Measurements from ENCODE around the gene PITPNM3.
A peak's percentile ranks its signal among the peaks of the same experiment; 100 is the strongest.

The PITPNM3 gene

GRCh38 chr17:6435968-6436367 is 120.4 kb downstream of the PITPNM3 start:
- peak; percentile 54 for DNase-seq

- DNase-seq = no peak
These were observed 121.3 kb downstream of the PITPNM3 start, which contains the start of gene AIPL1 for GRCh38 chr17:6435051-6435450. Gene AIPL1, minus strand, starts transcription at chr17:6435121. Its CDS starts 17 bp downstream, at chr17:6435104.

- no peak for DNase-seq
These were observed 125.6 kb downstream of the PITPNM3 start for GRCh38 chr17:6430769-6431168.

GRCh38 chr17:6429266-6429665 is 127.1 kb downstream of the PITPNM3 start:
- no peak for DNase-seq

GRCh38 chr17:6428207-6428965 is 128.0 kb downstream of the PITPNM3 start:
- no peak for DNase-seq

- no peak for DNase-seq
These were observed 129.0 kb downstream of the PITPNM3 start for GRCh38 chr17:6427279-6427781.

- DNase-seq = no peak
These were observed 129.8 kb downstream of the PITPNM3 start for GRCh38 chr17:6426356-6427101.

GRCh38 chr17:6425407-6425806 is 130.9 kb downstream of the PITPNM3 start:
- no peak for DNase-seq

GRCh38 chr17:6423931-6424330 is 132.4 kb downstream of the PITPNM3 start:
- DNase-seq = no peak

GRCh38 chr17:6422654-6423241 is 133.6 kb downstream of the PITPNM3 start:
- no peak for DNase-seq

- DNase-seq = peak; percentile 49
These were observed 134.4 kb downstream of the PITPNM3 start for GRCh38 chr17:6421700-6422604.

- DNase-seq = no peak
These were observed 136.1 kb downstream of the PITPNM3 start for GRCh38 chr17:6420173-6420641.

GRCh38 chr17:6415616-6416015 is 140.7 kb downstream of the PITPNM3 start:
- DNase-seq = no peak

- DNase-seq = peak; percentile 85
These were observed 143.3 kb downstream of the PITPNM3 start for GRCh38 chr17:6413065-6413464.

- no peak for DNase-seq
These were observed 147.6 kb downstream of the PITPNM3 start for GRCh38 chr17:6408735-6409134.

GRCh38 chr17:6408276-6408675 is 148.1 kb downstream of the PITPNM3 start:
- peak; percentile 15 for DNase-seq

- DNase-seq = no peak
These were observed 154.1 kb downstream of the PITPNM3 start for GRCh38 chr17:6402258-6402657.

Measured in NCI-H1694 treated with DMSO at 0.1 percent for 48 hours (cell line).